ENCODE data around the gene SLC22A23. TPM values are rescaled to one million over a fixed set of nuclear protein-coding genes. Genes with fewer than 3 reads are reported as not detected.
A peak's percentile ranks its signal among the peaks of the same experiment; 100 is the strongest.
"Not testable (repeated sequence)": the region's sequence is repeated elsewhere in the genome, so short reads cannot be mapped to it uniquely, and the experiment has no call there.

SLC22A23 gene
- total and polyA plus RNA-seq, 7 donors, result 8.1 to 18.7 (median 12.0) TPM

DNA sequence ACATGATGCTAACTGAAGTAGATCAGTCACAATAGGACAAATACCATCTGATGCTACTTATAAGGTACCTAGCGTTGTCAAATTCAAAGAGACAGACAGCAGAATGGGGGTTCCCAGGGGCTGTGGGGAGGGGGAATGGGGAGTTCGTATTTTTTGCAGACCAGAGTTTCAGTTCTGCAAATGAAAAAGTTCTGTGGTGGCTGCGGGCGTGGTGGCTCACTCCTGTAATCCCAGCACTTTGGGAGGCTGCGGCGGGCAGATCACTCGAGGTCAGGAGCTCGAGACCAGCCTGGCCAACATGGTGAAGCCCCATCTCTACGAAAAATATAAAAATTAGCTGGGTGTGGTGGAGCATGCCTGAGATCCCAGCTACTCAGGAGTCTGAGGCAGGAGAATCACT lies 68.1 kb downstream of the SLC22A23 start:
- Histone ChIP-seq H3K4me1 (peaks cover 0 to 20% (median 6%) of the 10 kb centered on the region in 4 donors), H3K27ac (no peak overlapping the region), H3K27me3 (no peaks in the 10 kb centered on the region), H3K4me3 (no peak overlapping the region), H3K36me3 (no peaks in the 10 kb centered on the region), H3K9me3 (no peaks in the 10 kb centered on the region)
- WGBS, 2 donors, result 79 to 80% methylated on average over 9 of the region's 9 CpGs
- no peak for TF ChIP-seq POLR2A (IDR thresholded peaks at IDR 0.05)
- TF ChIP-seq, protein P1, sequence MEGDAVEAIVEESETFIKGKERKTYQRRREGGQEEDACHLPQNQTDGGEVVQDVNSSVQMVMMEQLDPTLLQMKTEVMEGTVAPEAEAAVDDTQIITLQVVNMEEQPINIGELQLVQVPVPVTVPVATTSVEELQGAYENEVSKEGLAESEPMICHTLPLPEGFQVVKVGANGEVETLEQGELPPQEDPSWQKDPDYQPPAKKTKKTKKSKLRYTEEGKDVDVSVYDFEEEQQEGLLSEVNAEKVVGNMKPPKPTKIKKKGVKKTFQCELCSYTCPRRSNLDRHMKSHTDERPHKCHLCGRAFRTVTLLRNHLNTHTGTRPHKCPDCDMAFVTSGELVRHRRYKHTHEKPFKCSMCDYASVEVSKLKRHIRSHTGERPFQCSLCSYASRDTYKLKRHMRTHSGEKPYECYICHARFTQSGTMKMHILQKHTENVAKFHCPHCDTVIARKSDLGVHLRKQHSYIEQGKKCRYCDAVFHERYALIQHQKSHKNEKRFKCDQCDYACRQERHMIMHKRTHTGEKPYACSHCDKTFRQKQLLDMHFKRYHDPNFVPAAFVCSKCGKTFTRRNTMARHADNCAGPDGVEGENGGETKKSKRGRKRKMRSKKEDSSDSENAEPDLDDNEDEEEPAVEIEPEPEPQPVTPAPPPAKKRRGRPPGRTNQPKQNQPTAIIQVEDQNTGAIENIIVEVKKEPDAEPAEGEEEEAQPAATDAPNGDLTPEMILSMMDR (IDR thresholded peaks at IDR 0.05), result no peak
- TF ChIP-seq POLR2AphosphoS5 (IDR thresholded peaks at IDR 0.05), result no peak
- TF ChIP-seq EP300 (IDR thresholded peaks at IDR 0.05), result no peak
- no peak for DNase-seq
- intact Hi-C loops (cut with DNase I), result no loop called here

- 53 to 86% methylated on average over 11 of the region's 11 CpGs for WGBS, 2 donors
- Histone ChIP-seq H3K36me3 (no peaks in the 10 kb centered on the region), H3K4me3 (no peak overlapping the region), H3K27me3 (no peaks in the 10 kb centered on the region), H3K27ac (peak overlapping the region; percentile 7 to 66 (median 52)), H3K4me1 (peaks cover 0 to 40% (median 16%) of the 10 kb centered on the region in 4 donors), H3K9me3 (no peaks in the 10 kb centered on the region)
- TF ChIP-seq POLR2A (IDR thresholded peaks at IDR 0.05) (no peak), EP300 (IDR thresholded peaks at IDR 0.05) (no peak), POLR2AphosphoS5 (IDR thresholded peaks at IDR 0.05) (peak in 2 of 4 donors; percentile 8 to 34)
- TF ChIP-seq, protein P1 (IDR thresholded peaks at IDR 0.05), result no peak
- DNase-seq, result peak; percentile 75
- intact Hi-C loops (cut with DNase I), result no loop called here
These were observed 70.4 kb downstream of the SLC22A23 start for GRCh38 chr6:3386374-3386857.

- Histone ChIP-seq H3K9me3 (no peaks in the 10 kb centered on the region), H3K36me3 (no peaks in the 10 kb centered on the region), H3K27ac (peak overlapping the region; percentile 7 to 66 (median 52)), H3K4me3 (no peak overlapping the region), H3K27me3 (no peaks in the 10 kb centered on the region), H3K4me1 (peaks cover 0 to 47% (median 18%) of the 10 kb centered on the region in 4 donors)
- 25 to 58% methylated on average over 6 of the region's 6 CpGs for WGBS, 2 donors
- DNase-seq, result peak; percentile 80
- intact Hi-C loops (cut with DNase I), result no loop called here
- TF ChIP-seq POLR2AphosphoS5 (IDR thresholded peaks at IDR 0.05), result peak in 2 of 4 donors; percentile 26 to 37
- no peak for TF ChIP-seq POLR2A (IDR thresholded peaks at IDR 0.05)
- TF ChIP-seq, protein P1 (IDR thresholded peaks at IDR 0.05), result no peak
- peak in 1 of 4 donors; percentile 49 for TF ChIP-seq EP300 (IDR thresholded peaks at IDR 0.05)
These were observed 71.1 kb downstream of the SLC22A23 start for GRCh38 chr6:3385660-3386151.

- 20 to 75% methylated on average over 4 of the region's 4 CpGs for WGBS, 2 donors
- H3K27ac ChIP-seq, result peak overlapping the region in 2 of 4 donors; percentile 10 to 17
- intact Hi-C loops (cut with DNase I); H3K27me3 ChIP-seq; H3K4me3 ChIP-seq; H3K36me3 ChIP-seq; DNase-seq; H3K9me3 ChIP-seq: not testable (repeated sequence)
- H3K4me1 ChIP-seq, result peaks cover 0 to 48% (median 18%) of the 10 kb centered on the region in 4 donors
These were observed 71.7 kb downstream of the SLC22A23 start for GRCh38 chr6:3385181-3385580.

GRCh38 chr6:3384241-3385143 lies 72.4 kb downstream of the SLC22A23 start:
- Histone ChIP-seq H3K36me3 (no peaks in the 10 kb centered on the region), H3K4me1 (peaks cover 0 to 48% (median 18%) of the 10 kb centered on the region in 4 donors), H3K9me3 (no peaks in the 10 kb centered on the region), H3K27ac (peak overlapping the region in 2 of 4 donors; percentile 10 to 17), H3K27me3 (no peaks in the 10 kb centered on the region), H3K4me3 (no peak overlapping the region)
- DNase-seq, result no peak
- TF ChIP-seq, protein P1 (IDR thresholded peaks at IDR 0.05), result no peak
- TF ChIP-seq POLR2AphosphoS5 (IDR thresholded peaks at IDR 0.05) (no peak), EP300 (IDR thresholded peaks at IDR 0.05) (no peak), POLR2A (IDR thresholded peaks at IDR 0.05) (no peak)
- WGBS, 2 donors, result 56 to 81% methylated on average over 9 of the region's 9 CpGs
- intact Hi-C loops (cut with DNase I), result no loop called here

Measured in sigmoid colon (tissue), 7 donors.